NCI-H1694 treated with DMSO at 0.1 percent for 48 hours (cell line): ENCODE results near the gene SVOPL.

Experiments
- DNase-seq: peaks from one replicate; lab custom pipeline; 2025; lab: John Stamatoyannopoulos, UW

Gene SVOPL

GRCh38 chr7:138661069-138661635 is 40.0 kb downstream of the SVOPL start:
- no peak for DNase-seq

- DNase-seq: no peak
These were observed 42.3 kb downstream of the SVOPL start for GRCh38 chr7:138658889-138659288.

GRCh38 chr7:138657854-138658386 is 43.2 kb downstream of the SVOPL start:
- DNase-seq: no peak

- no peak for DNase-seq
These were observed 44.2 kb downstream of the SVOPL start for GRCh38 chr7:138656952-138657351.

DNA sequence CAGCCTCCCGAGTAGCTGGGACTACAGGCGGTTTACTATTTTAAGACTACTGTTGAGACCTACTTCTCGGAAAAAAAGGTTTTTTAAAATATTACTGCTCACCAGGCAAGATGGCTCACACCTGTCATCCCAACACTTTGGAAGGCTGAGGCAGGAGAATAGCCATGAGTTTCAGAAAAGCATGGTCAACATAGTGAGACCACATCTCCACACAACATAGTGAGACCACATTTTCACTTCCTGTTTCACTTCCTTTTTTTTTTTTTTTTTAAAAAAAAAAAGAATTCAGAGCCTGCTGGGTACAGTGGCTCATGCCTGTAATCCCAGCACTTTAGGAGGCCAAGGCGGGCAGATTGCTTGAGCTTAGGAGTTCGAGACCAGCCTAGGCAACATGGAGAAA is 46.5 kb downstream of the SVOPL start:
- DNase-seq: no peak

DNA sequence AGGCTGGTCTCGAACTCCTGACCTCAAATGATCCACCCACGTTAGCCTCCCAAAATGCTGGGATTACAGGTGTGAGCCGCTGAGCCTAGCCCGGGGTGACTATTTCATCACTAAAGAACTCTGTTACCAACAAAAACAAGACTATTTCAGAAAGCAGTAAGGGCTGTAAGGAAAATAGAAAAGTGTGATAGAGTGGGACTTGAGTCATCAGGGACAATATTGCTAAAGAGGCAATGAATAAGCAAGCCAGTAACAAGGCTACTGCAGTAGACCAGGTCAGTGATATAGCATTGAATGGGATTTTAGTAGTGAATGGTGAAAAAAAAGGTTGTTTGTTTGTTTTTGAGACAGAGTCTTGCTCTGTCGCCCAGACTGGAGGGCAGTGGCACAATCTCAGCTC is 51.7 kb downstream of the SVOPL start:
- DNase-seq: no peak

GRCh38 chr7:138645284-138645683 is 55.9 kb downstream of the SVOPL start:
- DNase-seq: no peak

- no peak for DNase-seq
These were observed 68.1 kb downstream of the SVOPL start for GRCh38 chr7:138632826-138633602.

DNA sequence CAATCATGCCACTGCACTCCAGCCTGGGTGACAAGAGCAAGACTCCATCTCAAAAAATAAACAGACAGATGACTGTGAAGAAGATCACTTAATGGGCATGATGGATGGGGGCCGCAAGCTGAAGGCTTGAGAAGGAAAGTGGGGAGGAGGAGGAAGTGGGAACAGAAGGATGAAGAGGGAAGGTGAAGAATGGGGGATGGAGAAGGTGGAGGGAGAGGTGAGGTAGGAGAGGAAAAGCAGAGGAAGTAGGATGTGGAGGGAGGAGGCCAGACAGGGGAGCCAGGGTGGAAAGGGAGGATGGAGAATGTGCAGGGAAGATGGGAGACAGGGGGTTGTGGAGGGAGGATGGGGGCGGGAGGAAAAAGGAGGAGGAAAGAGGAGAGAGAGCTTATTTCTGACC is 68.8 kb downstream of the SVOPL start:
- DNase-seq: no peak

- DNase-seq: no peak
These were observed 71.0 kb downstream of the SVOPL start for GRCh38 chr7:138630059-138630610.

GRCh38 chr7:138627361-138627760 is 73.8 kb downstream of the SVOPL start:
- no peak for DNase-seq

DNA sequence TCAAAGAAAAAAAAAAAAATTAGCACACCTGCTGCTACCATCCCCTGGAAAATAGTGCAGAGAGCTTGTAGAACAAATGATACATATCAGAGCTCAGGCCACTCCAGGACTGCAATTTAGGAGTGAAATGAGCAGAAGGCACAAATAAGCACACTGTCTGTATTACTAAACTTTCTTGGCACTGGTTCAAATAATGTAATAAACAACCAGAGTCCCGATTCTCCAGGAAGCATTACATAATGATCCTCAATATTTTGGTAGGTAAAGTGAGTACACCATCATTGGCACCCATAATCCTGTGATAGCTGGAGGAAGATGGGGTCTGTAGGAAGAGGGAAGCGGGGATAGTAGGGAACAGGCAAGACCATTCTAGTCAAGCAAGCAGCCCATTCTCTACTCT is 74.3 kb downstream of the SVOPL start:
- no peak for DNase-seq

GRCh38 chr7:138625849-138626230 is 75.3 kb downstream of the SVOPL start:
- no peak for DNase-seq

GRCh38 chr7:138625084-138625848 is 75.9 kb downstream of the SVOPL start:
- no peak for DNase-seq

DNA sequence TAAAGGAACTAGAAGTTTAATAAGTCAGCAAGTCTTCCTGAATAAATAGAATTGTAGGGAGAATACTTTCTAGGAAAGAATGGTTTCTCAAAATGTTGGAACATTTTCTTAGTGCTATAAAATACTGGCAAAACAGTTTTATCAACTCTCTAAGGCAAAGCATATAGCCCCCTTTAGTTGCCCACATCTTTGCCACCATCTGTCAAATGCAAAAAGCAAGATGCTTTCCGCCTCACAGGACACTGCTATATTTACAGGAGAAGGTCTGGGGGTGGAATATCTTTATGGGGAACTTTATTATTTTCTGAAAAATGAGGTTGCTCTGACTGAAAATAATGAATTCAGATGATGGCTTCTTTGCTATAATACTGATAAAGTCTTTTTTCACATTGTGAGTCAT is 78.3 kb downstream of the SVOPL start:
- no peak for DNase-seq

DNA sequence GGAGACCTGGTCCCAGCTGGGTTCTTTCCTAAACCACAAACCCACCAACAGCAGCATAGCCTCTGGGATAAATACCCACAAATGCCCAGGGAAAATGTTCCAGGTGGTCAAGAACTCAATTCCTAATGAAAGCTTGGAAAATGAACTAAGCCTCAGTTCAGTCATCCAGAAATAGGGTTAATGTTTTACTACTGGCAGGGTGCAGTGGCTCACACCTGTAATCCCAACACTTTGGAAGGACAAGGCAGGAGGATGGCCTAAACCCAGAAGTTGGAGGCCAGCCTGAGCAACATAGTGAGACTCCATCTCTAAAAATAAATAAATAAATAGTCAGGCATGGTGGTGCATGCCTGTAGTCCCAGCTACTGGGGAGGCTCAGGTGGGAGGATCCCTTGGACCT is 82.2 kb downstream of the SVOPL start:
- DNase-seq: no peak

DNA sequence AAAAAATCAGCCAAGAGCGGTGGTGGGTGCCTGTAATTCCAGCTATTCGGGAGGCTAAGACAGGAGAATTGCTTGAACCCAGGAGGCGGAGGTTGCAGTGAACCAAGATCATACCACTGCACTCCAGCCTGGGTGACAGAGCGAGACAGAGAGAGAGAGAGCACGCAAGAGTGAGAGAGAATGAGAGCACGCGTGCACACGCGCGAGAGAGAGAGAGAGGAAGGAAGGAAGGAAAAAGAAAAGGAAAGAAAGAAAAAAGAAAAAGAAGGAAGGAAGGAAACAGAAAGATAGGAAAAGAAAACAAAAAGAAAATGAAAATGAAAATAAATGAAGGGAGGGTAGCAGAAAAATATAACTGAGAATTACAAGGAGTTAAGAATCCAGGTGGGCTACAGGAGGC is 82.7 kb downstream of the SVOPL start:
- DNase-seq: no peak

DNA sequence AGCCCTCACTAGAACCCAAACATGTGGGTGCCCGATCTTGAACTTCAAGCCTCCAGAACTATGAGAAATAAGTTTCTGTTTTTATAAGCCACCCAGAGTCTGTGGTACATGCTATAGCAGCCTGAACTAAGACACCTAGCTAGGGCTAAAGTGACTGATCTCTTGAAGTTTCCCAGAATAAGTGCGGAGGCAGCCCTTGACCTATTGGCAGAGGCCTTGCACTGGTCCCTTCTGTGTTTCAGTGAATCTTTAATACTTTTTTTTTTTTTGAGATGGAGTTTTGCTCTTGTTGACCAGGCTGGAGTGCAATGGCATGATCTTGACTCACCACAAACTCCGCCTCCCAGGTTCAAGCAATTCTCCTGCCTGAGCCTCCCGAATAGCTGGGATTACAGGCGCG is 85.1 kb downstream of the SVOPL start:
- DNase-seq: no peak

GRCh38 chr7:138613630-138614029 is 87.5 kb downstream of the SVOPL start:
- no peak for DNase-seq

DNA sequence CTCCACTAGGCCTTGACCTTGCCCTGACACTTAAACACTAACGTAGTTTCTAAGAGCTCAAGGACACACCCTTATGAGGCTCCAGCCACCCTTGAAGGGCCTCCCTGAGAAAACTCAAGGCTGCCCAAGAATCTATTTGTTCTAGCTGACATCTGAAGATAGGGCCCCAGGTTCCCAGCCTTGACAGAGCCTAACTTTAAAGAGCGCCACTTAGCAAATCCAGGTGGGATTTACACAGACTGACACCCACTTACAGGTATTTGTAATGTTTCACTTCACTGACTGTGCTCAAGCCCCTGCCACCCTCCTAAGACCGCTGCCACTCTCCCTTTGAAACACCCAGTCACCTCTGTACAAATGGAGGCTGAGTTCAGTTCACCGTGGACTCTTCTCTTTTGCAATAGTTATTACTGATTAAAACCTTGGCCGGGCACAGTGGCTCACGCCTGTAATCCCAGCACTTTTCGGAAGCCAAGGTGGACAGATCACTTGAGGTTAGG is 90.4 kb downstream of the SVOPL start:
- no peak for DNase-seq

- no peak for DNase-seq
These were observed 92.9 kb downstream of the SVOPL start for GRCh38 chr7:138608275-138608674.
